Measurements from ENCODE around the gene ASRGL1.
"Not testable (repeated sequence)": the region's sequence is repeated elsewhere in the genome, so short reads cannot be mapped to it uniquely, and the experiment has no call there.

The ASRGL1 gene

GRCh38 chr11:62352355-62353336 is 15.4 kb downstream of the ASRGL1 start:
- POLR2A ChIA-PET = no interaction called here
- CTCF ChIA-PET = interaction anchor here (0.6 to 2.0 kb wide), 5 partner anchors 12 to 100 kb away, joined by 3 to 11 read pairs (median 5); partner anchors contain the start of gene ASRGL1
- DNase-seq (ENCODE audit: low read depth, low spot score) = no peak
- H3K4me3 ChIP-seq (ENCODE audit: low read depth, low read length) = no peak overlapping the region
- TF ChIP-seq, protein P1, sequence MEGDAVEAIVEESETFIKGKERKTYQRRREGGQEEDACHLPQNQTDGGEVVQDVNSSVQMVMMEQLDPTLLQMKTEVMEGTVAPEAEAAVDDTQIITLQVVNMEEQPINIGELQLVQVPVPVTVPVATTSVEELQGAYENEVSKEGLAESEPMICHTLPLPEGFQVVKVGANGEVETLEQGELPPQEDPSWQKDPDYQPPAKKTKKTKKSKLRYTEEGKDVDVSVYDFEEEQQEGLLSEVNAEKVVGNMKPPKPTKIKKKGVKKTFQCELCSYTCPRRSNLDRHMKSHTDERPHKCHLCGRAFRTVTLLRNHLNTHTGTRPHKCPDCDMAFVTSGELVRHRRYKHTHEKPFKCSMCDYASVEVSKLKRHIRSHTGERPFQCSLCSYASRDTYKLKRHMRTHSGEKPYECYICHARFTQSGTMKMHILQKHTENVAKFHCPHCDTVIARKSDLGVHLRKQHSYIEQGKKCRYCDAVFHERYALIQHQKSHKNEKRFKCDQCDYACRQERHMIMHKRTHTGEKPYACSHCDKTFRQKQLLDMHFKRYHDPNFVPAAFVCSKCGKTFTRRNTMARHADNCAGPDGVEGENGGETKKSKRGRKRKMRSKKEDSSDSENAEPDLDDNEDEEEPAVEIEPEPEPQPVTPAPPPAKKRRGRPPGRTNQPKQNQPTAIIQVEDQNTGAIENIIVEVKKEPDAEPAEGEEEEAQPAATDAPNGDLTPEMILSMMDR (IDR thresholded peaks at IDR 0.05; ENCODE audit: insufficient read depth, low read length, missing control alignments) = no peak

DNA sequence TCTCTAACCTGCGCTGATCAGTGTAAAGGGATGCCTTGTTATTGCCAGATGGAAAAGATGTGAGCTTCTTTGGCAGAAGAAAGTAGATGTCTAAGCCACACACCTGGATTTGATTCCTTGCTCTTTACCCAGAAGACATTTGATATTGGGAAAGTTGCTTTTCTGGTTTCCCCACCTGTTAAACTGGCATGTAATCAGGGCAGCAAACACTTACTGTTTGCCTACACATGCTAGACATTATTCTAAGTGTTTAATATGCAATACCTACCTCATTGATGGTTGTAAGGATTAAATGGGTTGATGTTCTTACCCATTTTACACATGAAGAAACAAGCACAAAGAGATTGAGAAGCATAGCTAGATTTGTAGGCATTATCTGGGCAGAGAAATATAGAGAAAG is 16.6 kb downstream of the ASRGL1 start:
- TF ChIP-seq, protein P1 (IDR thresholded peaks at IDR 0.05; ENCODE audit: insufficient read depth, low read length, missing control alignments) = no peak
- ChIA-PET POLR2A (no interaction called here), CTCF (interaction anchor here (1.1 to 2.0 kb wide), 2 partner anchors 13 to 24 kb away, joined by 3 to 11 read pairs; no protein-coding TSS in a partner anchor)
- DNase-seq (ENCODE audit: low read depth, low spot score) = no peak
- H3K4me3 ChIP-seq (ENCODE audit: low read depth, low read length) = no peak overlapping the region

- no peak overlapping the region for H3K4me3 ChIP-seq (ENCODE audit: low read depth, low read length)
- POLR2A ChIA-PET = no interaction called here
- TF ChIP-seq, protein P1 (IDR thresholded peaks at IDR 0.05; ENCODE audit: insufficient read depth, low read length, missing control alignments) = no peak
- CTCF ChIA-PET = no interaction called here
- no peak for DNase-seq (ENCODE audit: low read depth, low spot score)
Measured at GRCh38 chr11:62358273-62358672, 21.0 kb downstream of the ASRGL1 start.

GRCh38 chr11:62359475-62359874 is 22.2 kb downstream of the ASRGL1 start:
- CTCF ChIA-PET = interaction anchor here (0.8 to 1.0 kb wide), 5 partner anchors 12 to 47 kb away, joined by 3 to 5 read pairs (median 4); no protein-coding TSS in a partner anchor
- no peak overlapping the region for H3K4me3 ChIP-seq (ENCODE audit: low read depth, low read length)
- no peak for DNase-seq (ENCODE audit: low read depth, low spot score)
- TF ChIP-seq, protein P1 (IDR thresholded peaks at IDR 0.05; ENCODE audit: insufficient read depth, low read length, missing control alignments) = no peak
- POLR2A ChIA-PET = no interaction called here

GRCh38 chr11:62360685-62361084 is 23.4 kb downstream of the ASRGL1 start:
- no peak overlapping the region for H3K4me3 ChIP-seq (ENCODE audit: low read depth, low read length)
- DNase-seq (ENCODE audit: low read depth, low spot score) = no peak
- TF ChIP-seq, protein P1 (IDR thresholded peaks at IDR 0.05; ENCODE audit: insufficient read depth, low read length, missing control alignments) = no peak
- CTCF ChIA-PET = interaction anchor here (0.9 kb wide), 1 partner anchor 252 kb away, joined by 3 read pairs; no protein-coding TSS in a partner anchor
- POLR2A ChIA-PET = no interaction called here

- H3K4me3 ChIP-seq (ENCODE audit: low read depth, low read length); POLR2A ChIA-PET; DNase-seq (ENCODE audit: low read depth, low spot score); CTCF ChIA-PET: not testable (repeated sequence)
Measured at GRCh38 chr11:62368861-62369477, 31.7 kb downstream of the ASRGL1 start.
